ENCODE measurements around the gene SH3RF1.

SH3RF1 gene

GRCh38 chr4:169127314-169127713, 143.4 kb downstream of the SH3RF1 start:
- no peak for DNase-seq

- no peak for DNase-seq
These were observed 146.1 kb downstream of the SH3RF1 start for GRCh38 chr4:169124661-169125060.

GRCh38 chr4:169122422-169122821, 148.3 kb downstream of the SH3RF1 start:
- no peak for DNase-seq

- DNase-seq: no peak
These were observed 148.8 kb downstream of the SH3RF1 start for GRCh38 chr4:169121861-169122382.

GRCh38 chr4:169120624-169121023, 150.1 kb downstream of the SH3RF1 start:
- DNase-seq: no peak

GRCh38 chr4:169119536-169119935, 151.2 kb downstream of the SH3RF1 start:
- peak; percentile 36 for DNase-seq

- DNase-seq: no peak
These were observed 153.1 kb downstream of the SH3RF1 start for GRCh38 chr4:169117591-169118081.

GRCh38 chr4:169116270-169116901, 154.4 kb downstream of the SH3RF1 start:
- no peak for DNase-seq

- DNase-seq: no peak
These were observed 154.9 kb downstream of the SH3RF1 start for GRCh38 chr4:169115897-169116254.

- no peak for DNase-seq
These were observed 155.4 kb downstream of the SH3RF1 start for GRCh38 chr4:169115144-169115896.

- no peak for DNase-seq
These were observed 156.3 kb downstream of the SH3RF1 start for GRCh38 chr4:169114341-169114974.

- no peak for DNase-seq
These were observed 160.1 kb downstream of the SH3RF1 start for GRCh38 chr4:169110633-169111032.

- DNase-seq: no peak
These were observed 161.6 kb downstream of the SH3RF1 start for GRCh38 chr4:169109035-169109675.

- no peak for DNase-seq
These were observed 162.5 kb downstream of the SH3RF1 start for GRCh38 chr4:169108303-169108702.

- no peak for DNase-seq
These were observed 163.2 kb downstream of the SH3RF1 start for GRCh38 chr4:169107528-169107927.

- no peak for DNase-seq
These were observed 164.0 kb downstream of the SH3RF1 start for GRCh38 chr4:169106696-169107229.

- no peak for DNase-seq
These were observed 165.1 kb downstream of the SH3RF1 start for GRCh38 chr4:169105620-169106019.

- DNase-seq: no peak
These were observed 166.8 kb downstream of the SH3RF1 start for GRCh38 chr4:169103966-169104412.

GRCh38 chr4:169102026-169102425, 168.7 kb downstream of the SH3RF1 start:
- no peak for DNase-seq

GRCh38 chr4:169100670-169101101, 170.1 kb downstream of the SH3RF1 start:
- no peak for DNase-seq

GRCh38 chr4:169099771-169100180, 171.0 kb downstream of the SH3RF1 start:
- DNase-seq: no peak

- no peak for DNase-seq
These were observed 171.6 kb downstream of the SH3RF1 start for GRCh38 chr4:169098969-169099690.

All from NCI-H526 treated with DMSO at 0.1 percent for 48 hours (cell line).